GM21367 (cell line): Measurements from ENCODE around the gene NDUFAF7.
"Not testable (repeated sequence)": the region's sequence is repeated elsewhere in the genome, so short reads cannot be mapped to it uniquely, and the experiment has no call there.

ENCODE experiments used
- ATAC-seq: cut with Tn5 transposase; IDR thresholded peaks from one replicate; pipeline ENCODE4 v1.9.1; 2021; ENCODE audit not compliant: unreplicated experiment

Gene NDUFAF7

DNA sequence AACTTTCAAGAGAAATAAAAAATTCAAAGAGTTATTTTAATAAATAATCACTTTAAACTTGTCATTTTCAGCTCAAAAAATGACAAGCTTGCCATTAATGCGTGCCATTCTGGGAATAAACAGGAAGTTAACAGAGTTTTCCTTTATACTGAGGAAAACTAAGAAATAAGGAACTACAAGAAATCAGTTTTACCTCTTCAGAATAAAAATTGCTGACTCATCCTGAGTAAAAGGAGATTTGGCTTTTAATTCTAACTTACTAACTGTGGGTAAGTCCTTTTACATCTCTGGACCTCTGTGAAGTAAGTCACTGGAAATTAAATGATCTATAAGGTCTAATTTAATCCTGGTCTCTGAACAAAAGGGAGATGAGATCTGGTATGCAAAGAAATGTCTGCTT is 16.2 kb upstream of the NDUFAF7 start:
- ATAC-seq, result no peak

- ATAC-seq, result no peak
These were observed 12.4 kb upstream of the NDUFAF7 start for GRCh38 chr2:37219046-37219445.

- ATAC-seq, result no peak
These were observed 8.3 kb upstream of the NDUFAF7 start for GRCh38 chr2:37223131-37223530.

DNA sequence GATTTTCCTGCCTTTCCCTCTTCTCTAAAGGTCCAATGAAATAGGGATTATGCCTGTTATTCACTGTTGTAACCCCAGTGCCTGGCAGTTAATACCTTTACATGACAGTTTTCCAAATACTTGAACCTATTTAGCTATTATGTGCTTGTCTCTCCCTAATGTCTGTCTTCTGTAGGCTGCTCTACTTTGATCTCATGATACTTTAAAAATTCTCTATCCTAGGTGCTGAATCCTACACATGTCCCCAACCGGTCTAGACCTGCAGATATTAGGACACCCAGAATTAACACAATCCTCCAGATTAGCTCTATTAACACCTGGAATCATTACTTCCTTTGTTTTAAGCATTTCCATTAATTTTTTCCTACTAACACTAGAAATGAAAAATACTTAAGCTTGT is 7.4 kb upstream of the NDUFAF7 start:
- no peak for ATAC-seq

DNA sequence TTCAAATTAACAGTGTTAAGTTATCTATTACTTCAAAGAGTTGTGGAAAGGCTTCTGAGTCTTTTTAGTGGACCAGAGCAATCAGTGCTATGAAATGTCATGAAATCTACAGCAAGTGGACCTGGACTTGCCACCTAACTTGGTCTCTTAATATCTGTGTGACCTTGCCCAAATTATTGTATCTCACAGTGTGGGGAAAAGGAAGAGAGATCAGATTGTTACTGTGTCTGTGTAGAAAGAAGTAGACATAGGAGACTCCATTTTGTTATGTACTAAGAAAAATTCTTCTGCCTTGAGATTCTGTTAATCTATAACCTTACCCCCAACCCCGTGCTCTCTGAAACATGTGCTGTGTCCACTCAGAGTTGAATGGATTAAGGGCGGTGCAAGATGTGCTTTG is 6.3 kb upstream of the NDUFAF7 start:
- ATAC-seq, result not testable (repeated sequence)

DNA sequence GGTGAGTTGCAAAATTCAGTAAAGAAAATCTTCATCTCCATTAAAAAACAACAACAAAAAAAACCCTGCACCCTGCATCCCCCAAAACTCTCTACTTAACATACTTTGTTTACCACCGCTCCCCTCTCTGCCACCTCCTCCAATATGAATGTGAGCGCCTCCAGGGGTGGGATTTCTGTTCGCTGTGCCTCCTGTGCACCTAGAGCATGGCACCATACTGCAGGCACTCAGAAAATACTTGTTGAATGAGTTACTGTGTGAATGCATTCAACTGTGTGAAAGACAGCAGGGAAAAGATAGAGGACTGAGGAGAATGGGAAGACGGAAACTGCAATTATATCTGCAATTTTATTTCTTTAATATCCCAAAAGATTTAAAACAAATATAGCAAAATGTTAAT is 4.6 kb upstream of the NDUFAF7 start:
- no peak for ATAC-seq

DNA sequence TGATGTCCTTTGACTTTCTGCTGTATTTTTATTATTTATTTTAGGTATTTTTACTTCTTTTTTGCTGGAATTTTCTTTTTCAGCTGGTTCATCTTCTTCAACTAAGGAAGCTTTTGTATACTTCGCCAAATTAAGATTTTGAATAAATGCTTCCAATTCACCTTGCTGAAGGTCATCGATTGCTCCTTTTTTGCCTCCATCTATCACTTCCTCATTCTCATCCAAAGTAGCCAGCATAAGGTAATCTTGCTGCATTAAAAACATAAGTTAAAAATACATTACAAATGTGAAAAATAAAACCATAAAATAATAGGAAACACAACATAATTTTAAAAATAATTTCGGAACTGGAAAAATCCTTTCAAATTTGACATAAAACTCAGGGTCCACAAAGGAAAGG is 2.7 kb upstream of the NDUFAF7 start:
- ATAC-seq, result no peak

DNA sequence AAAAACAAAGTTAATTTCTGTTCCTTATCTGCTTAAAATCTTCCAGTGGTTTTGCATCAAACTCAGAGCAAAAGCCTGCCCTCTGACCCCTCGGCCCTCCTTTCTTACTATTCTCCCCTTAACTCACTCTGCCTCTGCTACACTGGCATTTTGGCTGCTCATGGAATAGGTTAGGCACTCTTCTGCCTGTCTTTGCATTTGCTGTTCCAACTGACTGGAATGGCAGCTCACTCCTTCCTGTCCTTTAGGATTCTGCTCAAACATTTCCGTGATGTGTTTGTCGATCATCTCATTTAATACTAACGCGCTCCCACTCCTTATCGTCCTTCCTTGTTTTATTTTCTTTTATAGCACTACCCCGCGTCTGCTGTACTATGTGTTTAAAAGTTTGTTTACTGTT is 877 bp upstream of the NDUFAF7 start:
- no peak for ATAC-seq

DNA sequence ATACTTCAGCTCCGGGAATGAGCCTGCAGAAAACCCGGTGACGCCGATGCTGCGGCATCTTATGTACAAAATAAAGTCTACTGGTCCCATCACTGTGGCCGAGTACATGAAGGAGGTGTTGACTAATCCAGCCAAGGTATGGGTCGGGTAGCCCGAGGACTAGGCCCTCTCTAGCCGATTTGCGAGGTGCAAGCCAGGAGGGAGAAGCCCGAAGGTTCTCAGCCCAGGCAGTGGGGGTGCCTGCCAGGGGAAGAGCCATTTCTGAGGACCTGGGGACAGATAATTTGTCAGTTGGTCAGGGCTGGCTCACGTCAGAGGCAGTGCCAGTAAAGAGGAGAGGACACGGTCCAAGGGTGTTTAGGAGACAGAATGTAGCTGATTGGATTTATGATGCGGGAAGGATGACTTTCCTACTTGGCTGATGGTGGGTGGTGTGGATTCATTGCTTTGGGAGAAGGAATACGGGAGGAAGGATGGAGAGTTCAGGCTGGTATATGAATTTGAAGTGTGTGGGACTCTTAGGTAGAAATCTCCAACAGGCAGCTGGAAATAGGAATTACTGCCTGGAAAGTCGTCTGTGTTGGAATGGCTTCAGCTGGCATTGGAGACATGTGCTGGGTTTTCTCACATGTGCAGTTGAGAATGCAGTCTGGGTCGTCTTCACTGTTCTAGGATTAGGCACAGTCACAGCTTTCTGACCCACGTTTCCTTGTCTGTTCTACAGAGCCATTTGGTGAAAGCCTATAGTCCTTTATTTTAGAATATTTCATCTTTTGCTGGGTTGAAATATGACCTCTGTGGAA is 874 bp downstream of the NDUFAF7 start:
- ATAC-seq, result no peak

DNA sequence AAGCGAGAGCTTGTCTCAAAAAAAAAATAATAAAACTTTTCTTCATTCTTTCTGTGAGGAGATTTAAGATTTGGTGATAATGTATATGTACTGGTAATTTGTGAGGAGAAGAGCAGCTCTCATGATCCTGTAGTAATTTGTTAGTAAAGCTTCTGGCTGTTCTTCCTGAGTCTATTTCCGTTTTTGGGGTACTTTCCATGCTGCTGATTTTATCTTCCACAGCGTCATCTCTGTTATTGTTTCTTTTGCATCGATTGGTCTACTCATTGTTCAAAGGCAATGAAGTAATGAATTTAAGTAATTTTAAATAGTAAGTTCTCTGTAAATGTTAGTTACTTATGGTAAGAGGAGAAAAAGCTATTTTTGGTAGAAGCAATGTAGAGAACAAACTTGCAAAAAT is 12.0 kb downstream of the NDUFAF7 start:
- no peak for ATAC-seq

DNA sequence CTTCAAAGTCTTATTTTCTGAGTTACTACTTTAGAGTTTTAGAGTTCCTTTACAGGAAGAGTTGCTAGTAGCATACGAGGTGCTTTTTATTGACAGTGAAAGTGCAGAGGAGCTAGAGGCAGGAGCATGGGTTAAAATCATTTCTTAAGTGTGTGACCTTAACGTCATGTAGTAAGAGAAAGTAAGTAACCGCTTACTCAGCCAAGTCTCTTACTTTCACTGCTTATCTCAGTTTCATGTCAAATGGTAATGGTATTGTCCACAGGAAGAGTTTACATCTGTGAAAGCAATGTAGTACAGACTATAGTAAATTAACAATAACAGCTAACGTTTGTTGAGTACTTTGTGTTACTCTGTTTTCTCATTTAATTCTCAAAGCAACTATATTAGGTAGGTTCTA is 12.6 kb downstream of the NDUFAF7 start:
- peak; percentile 79 for ATAC-seq

- no peak for ATAC-seq
These were observed 13.3 kb downstream of the NDUFAF7 start for GRCh38 chr2:37244755-37245154.

DNA sequence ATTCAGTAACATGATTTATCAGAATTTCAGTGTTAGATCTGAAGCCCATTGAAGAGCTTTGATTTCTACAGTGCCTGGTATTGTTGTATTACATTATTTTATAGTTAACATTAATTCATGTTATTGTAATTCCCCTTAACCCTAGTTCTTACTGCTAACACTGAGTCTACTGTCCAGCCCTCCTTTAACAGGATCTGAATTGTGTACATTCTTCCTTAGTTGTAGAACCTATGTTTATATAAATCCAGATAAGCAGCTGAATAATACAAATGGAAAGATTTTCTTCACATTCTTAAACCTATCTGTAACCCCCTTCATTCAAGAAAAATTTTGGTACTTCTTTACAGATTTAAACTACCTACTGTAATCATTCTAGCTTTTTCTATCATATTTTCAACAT is 14.7 kb downstream of the NDUFAF7 start:
- no peak for ATAC-seq

- no peak for ATAC-seq
These were observed 19.6 kb downstream of the NDUFAF7 start for GRCh38 chr2:37250869-37251740.

DNA sequence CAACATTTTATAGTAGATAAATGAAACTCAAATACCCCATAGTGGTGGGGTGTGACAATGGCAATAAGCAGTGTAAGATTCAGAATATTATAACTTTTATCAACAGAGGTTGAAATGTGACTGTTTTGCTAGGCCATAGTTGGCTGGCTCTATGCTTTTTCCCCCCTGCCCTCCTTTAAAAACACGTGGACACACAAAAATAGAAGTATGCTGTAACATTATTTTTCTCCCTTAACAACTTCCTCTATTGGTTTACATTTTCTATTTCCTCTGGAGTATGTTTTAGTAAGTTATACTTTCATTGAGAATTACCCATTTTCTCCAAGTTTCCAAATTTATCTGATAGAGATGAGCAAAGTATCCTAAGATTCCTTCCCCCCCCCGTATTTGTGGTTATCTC is 31.1 kb downstream of the NDUFAF7 start:
- ATAC-seq, result no peak

GRCh38 chr2:37263839-37264238 is 32.4 kb downstream of the NDUFAF7 start:
- ATAC-seq, result no peak

DNA sequence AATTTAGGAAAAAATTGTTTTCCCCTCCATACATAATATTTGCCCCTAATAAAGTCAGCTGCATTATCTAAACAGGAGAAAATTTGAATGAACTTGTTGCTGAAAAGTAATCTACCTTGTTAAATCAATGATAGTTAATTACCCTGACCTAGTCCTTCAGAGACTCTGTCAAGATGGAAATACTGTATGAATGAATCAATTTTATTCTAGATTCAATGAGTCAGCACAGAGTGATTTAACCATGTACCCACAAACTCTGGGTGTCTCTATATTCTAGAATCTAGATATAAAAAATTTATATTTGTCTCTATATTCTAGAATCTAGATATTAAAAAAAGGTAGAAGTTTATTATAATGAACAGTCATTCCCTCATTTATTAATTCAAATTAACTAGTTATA is 36.2 kb downstream of the NDUFAF7 start:
- ATAC-seq, result no peak

DNA sequence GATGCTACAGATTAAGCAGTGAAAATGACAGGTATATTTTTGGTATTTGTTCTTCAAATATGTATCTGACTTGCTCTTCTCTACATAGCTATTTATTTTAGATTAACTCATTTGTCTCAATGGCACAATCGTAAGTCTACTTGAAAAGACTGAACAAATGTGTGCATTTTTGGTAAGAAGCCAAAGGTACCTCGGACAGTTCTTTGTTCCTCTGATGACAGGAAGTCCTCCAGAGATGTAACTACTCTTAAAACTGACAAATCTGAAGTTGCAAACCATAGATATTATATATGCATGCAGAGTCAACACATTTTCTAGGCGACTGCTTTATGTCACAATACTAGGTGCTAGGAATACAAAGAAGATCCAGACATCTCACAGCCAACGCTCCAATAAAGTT is 36.7 kb downstream of the NDUFAF7 start:
- no peak for ATAC-seq

DNA sequence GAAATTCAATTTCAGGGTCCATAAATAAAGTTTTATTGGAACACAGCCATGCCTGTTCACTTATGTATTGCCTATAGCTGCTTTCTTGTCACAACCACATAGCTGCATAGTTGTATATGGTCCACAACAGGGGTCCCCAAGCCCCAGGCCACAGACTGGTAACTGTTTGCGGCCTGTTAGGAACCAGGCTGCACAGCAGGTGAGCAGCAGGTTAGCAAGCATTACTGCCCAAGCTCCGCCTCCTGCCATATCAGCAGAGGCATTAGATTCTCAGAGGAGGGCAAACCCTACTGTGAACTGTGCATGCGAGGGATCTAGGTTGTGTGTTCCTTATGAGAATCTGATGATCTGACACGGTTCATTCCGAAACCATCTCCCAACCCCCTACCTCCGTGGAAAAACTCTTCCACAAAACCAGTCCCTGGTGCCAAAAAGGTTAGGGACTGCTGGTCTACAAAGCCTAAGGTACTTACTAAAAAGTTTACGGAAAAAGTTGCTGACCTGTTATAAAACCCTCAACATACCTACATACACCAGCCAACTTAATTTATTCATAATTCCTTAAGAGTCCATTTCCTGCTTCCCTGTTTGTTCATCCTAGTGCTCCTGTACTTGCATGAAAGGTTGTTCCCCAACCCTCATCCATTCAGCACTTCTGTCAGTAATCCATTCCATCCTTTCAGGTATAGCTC is 40.1 kb downstream of the NDUFAF7 start:
- no peak for ATAC-seq

DNA sequence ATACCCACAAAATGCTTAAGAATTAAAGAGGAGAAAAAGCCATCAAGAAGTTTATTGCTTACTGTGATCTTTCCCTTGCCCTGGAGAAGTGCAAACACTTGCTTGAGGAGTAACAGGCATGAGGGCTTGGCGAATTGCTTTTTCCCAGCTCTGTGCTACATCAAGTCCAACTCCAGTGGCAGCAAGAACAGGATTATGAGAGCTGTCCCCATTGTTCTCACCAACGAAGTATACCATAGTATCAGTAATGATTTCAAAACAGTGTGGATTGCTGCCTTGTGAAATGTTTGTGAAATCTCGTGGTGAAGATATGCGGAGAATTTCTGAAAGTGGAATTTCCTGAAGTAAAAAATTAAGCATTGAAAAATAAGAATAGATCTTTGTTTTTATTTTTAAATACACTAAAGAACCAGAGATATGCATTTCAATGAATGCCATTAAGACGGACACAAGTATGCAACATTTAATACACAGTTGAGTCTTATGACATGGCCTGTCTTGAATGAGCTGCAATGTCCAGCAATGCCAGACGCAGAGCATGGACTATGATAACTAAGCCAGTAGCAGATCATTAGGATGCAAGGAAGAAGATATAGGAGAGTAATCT is 43.0 kb downstream of the NDUFAF7 start:
- no peak for ATAC-seq

DNA sequence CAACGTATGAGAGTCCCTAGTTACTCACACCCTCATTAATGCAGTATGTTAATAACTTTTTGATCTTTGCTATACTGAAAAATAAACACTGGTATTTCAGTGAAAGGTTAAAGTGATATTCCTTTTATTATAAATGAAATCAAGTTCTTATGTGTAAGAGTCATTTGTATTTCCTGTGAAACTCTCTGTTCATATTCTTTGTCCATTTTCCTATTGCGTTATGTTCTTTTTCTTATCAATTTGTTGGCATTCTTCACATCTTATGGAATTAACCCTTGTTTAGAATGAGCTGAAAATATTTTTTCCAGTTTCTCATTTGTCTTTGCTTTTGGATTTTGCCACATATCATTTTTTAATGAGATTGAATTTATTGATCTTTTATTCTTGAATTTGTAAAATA is 44.8 kb downstream of the NDUFAF7 start:
- ATAC-seq, result no peak
